ENCODE data around the gene CERS1.

GRCh38 chr19:18878858-18879578 lies 16.9 kb downstream of the CERS1 start:
- TF ChIP-seq EZH2 (IDR thresholded peaks at IDR 0.05) = no peak
- TF ChIP-seq POLR2AphosphoS5 (IDR thresholded peaks at IDR 0.05; ENCODE audit: borderline replicate concordance, low read depth, low read length) = no peak

All from SK-N-MC (cell line).